HG03565 (cell line): ENCODE data around the gene SOX2.
"Not testable (repeated sequence)": the region's sequence is repeated elsewhere in the genome, so short reads cannot be mapped to it uniquely, and the experiment has no call there.

Experiments
- ATAC-seq: cut with Tn5 transposase; IDR thresholded peaks from one replicate; pipeline ENCODE4 v1.9.1; 2021; ENCODE audit warnings: mild to moderate bottlenecking, moderate library complexity; ENCODE audit not compliant: unreplicated experiment

The SOX2 gene

GRCh38 chr3:181756645-181757297 lies 45.0 kb downstream of the SOX2 start:
- ATAC-seq: no peak

- no peak for ATAC-seq
These were observed 46.1 kb downstream of the SOX2 start for GRCh38 chr3:181757694-181758306.

- ATAC-seq: no peak
These were observed 50.2 kb downstream of the SOX2 start for GRCh38 chr3:181761906-181762305.

GRCh38 chr3:181764033-181764432 lies 52.3 kb downstream of the SOX2 start:
- not testable (repeated sequence) for ATAC-seq
